Activated CD4-positive, alpha-beta T cell treated with anti-CD3 and anti-CD28 coated beads, Interleukin-2, amount 10 ng/mL, durations not matched to agents 7 days and 5 days (primary cell): Measurements from ENCODE around the gene YWHAQ. TPM values are rescaled to one million over a fixed set of nuclear protein-coding genes. Genes with fewer than 3 reads are reported as not detected.

Source experiments
- CTCF ChIA-PET: fragments of 350-600 bp; sonication (Branson Sonifier 250); formaldehyde crosslinking; loops from one replicate; lab custom pipeline; 2021; ENCODE audit warnings: antibody characterized with exemption; lab: Charles Lee
- POLR2A ChIA-PET: fragments of 350-600 bp; sonication (Branson Sonifier 250); formaldehyde crosslinking; loops from one replicate; lab custom pipeline; 2021; ENCODE audit warnings: antibody characterized with exemption; lab: Charles Lee
- DNase-seq: peaks from one replicate; pipeline ENCODE4 v3.0.0-alpha.2; 2020
- H3K27ac Mint-ChIP-seq: one replicate; pipeline ENCODE4 v1.8.0; 2021; ENCODE audit warnings: mild to moderate bottlenecking, moderate library complexity, mixed read lengths
- H3K27me3 Mint-ChIP-seq: one replicate; pipeline ENCODE4 v1.8.0; 2021; ENCODE audit warnings: mixed read lengths
- H3K36me3 Mint-ChIP-seq: one replicate; pipeline ENCODE4 v1.8.0; 2021; ENCODE audit warnings: low read depth, mixed read lengths
- H3K4me1 Mint-ChIP-seq: one replicate; pipeline ENCODE4 v1.8.0; 2021; ENCODE audit warnings: mixed read lengths
- H3K4me3 Mint-ChIP-seq: one replicate; pipeline ENCODE4 v1.8.0; 2021; ENCODE audit warnings: mild to moderate bottlenecking, moderate library complexity, mixed read lengths
- H3K9me3 Mint-ChIP-seq: one replicate; pipeline ENCODE4 v1.8.0; 2021; ENCODE audit warnings: mixed read lengths
- total RNA-seq, 2 experiments: library from RNA; stranded (reverse); gene quantifications; one replicate each; pipeline ENCODE4 v1.2.3, GENCODE V29; 2021

The YWHAQ gene
- 100 to 1,000 TPM; 308 to 322 TPM for total RNA-seq

DNA sequence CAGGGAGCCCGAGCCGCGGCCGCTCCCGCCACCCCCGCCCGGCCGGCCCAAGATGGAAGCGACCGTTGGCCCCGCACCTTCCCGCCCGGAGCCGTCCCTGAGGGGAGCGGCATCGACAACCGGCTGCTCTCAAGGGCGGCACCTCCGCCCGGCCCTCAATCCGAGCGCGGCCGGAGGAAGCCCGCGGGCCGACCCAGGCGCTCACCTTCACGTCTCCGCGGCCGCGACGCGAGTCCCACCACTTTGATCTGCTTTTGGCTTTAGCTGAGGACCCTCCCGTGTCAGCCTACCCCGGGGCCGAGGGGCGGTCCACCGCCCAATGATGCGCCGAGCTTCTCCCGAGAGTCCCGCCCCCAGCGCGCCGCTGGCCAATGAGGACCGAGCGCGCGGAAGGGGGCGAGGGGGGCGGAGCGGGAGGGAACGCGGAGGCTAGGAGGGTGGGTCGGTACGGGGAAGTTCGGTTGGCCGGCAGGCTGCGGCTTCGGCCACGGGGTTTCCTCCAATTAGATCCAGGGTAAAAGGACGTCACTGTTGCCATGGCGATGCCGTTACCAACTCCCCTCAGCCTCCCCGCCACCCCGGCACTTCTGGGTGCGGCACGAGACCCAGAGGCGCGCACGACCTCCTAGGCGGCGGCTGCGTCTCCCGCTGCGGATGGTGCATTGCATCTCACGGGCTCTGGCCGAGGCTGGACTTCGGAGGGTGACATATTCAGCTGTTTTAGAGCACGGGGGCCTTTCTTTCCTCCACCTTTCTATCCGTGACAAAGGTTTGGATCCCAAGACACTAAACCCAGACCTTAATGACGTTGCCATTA is at the start of gene YWHAQ:
Gene YWHAQ, minus strand, starts transcription at position 262 of the 817 bp plus-strand sequence. CDS start 545 bp downstream, outside the sequence.
- peak; percentile 97 for DNase-seq
- H3K4me3 Mint-ChIP-seq, result peak within 1 kb of the TSS; percentile 95
- H3K4me1 Mint-ChIP-seq, result peaks cover 46% of the 10 kb centered on the region
- peaks cover 43% of the 10 kb centered on the region for H3K36me3 Mint-ChIP-seq
- H3K27ac Mint-ChIP-seq, result peak within 1 kb of the TSS; percentile 96
- ChIA-PET POLR2A (interaction anchor here (0.7 to 1.6 kb wide), 5 partner anchors 25 to 156 kb away, joined by 3 to 9 read pairs (median 3); no protein-coding TSS in a partner anchor), CTCF (interaction anchor here (0.9 to 3.1 kb wide), 6 partner anchors 9 to 129 kb away, joined by 3 to 19 read pairs (median 5); no protein-coding TSS in a partner anchor)
- H3K9me3 Mint-ChIP-seq, result peaks cover 4% of the 10 kb centered on the region
- peaks cover 12% of the 10 kb centered on the region for H3K27me3 Mint-ChIP-seq

DNA sequence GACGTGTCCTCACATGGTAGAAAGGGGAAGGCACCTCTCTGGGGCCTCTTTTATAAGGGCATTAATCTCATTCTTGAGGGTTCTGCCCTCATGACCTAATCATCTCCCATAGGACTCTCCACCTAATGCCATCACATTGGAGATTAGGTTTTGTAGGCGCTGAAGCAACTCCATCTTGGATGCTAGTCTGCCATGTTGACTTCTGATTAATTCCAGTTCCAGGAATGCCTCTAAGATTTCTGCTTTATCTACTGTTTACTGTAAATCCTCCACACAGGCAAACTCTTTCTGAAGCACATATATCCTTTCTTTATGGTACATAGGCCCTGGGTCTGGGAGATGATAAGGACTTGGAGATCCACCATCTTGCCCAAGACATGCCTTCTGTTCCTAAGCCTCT is 49.3 kb upstream of the YWHAQ start:
- ChIA-PET CTCF (no interaction called here), POLR2A (no interaction called here)
- Mint-ChIP-seq H3K4me3 (no peak overlapping the region), H3K9me3 (peaks cover 12% of the 10 kb centered on the region), H3K27me3 (peaks cover 4% of the 10 kb centered on the region), H3K27ac (no peak overlapping the region), H3K4me1 (peaks cover 20% of the 10 kb centered on the region), H3K36me3 (peaks cover 10% of the 10 kb centered on the region)
- DNase-seq, result no peak

DNA sequence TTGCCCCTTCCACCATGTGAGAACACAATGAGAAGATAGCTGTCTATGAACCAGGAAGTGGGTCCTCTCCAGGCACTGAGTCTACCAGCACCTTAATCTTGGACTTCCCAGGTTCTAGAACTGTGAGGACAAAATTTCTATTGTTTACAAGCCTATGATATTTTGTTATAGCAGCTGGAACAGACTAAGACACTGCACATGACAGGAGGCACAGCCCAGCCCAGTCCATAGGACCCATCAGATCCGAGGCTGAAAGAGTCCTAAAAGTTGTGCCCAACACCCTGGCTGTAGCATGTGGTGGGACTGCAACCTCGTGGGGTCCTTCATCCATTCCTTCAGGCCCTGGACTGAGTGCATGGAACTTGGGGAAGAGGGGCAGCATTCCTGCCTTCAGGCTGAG is 48.4 kb upstream of the YWHAQ start:
- CTCF ChIA-PET, result interaction anchor here (1.3 kb wide), 1 partner anchor 48 kb away, joined by 5 read pairs; no protein-coding TSS in a partner anchor
- POLR2A ChIA-PET, result no interaction called here
- Mint-ChIP-seq H3K36me3 (peaks cover 10% of the 10 kb centered on the region), H3K4me3 (no peak overlapping the region), H3K9me3 (peaks cover 12% of the 10 kb centered on the region), H3K4me1 (peaks cover 20% of the 10 kb centered on the region), H3K27ac (no peak overlapping the region), H3K27me3 (peaks cover 4% of the 10 kb centered on the region)
- DNase-seq, result no peak

DNA sequence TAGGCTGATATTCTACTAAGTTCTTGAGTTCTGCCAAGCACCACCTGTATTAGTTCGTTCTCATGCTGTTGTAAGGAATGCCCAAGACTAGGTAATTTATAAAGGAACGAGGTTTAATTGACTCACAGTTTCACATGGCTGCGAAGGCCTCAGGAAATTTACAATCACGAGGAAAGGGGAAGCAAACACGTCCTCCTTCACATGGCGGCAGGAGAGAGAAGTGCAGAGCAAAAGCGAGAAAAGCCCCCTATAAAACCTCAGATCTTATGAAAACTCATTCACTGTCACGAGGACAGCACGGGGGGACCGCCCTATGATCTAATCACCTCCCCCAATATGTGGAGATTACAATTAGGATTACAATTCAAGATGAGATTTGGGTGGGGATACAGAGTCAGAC is 47.7 kb upstream of the YWHAQ start:
- Mint-ChIP-seq H3K36me3 (peaks cover 10% of the 10 kb centered on the region), H3K9me3 (peaks cover 12% of the 10 kb centered on the region), H3K4me1 (peaks cover 20% of the 10 kb centered on the region), H3K27ac (no peak overlapping the region), H3K27me3 (peaks cover 4% of the 10 kb centered on the region), H3K4me3 (no peak overlapping the region)
- no peak for DNase-seq
- ChIA-PET CTCF (interaction anchor here (1.3 kb wide), 1 partner anchor 49 kb away, joined by 5 read pairs; no protein-coding TSS in a partner anchor), POLR2A (no interaction called here)

DNA sequence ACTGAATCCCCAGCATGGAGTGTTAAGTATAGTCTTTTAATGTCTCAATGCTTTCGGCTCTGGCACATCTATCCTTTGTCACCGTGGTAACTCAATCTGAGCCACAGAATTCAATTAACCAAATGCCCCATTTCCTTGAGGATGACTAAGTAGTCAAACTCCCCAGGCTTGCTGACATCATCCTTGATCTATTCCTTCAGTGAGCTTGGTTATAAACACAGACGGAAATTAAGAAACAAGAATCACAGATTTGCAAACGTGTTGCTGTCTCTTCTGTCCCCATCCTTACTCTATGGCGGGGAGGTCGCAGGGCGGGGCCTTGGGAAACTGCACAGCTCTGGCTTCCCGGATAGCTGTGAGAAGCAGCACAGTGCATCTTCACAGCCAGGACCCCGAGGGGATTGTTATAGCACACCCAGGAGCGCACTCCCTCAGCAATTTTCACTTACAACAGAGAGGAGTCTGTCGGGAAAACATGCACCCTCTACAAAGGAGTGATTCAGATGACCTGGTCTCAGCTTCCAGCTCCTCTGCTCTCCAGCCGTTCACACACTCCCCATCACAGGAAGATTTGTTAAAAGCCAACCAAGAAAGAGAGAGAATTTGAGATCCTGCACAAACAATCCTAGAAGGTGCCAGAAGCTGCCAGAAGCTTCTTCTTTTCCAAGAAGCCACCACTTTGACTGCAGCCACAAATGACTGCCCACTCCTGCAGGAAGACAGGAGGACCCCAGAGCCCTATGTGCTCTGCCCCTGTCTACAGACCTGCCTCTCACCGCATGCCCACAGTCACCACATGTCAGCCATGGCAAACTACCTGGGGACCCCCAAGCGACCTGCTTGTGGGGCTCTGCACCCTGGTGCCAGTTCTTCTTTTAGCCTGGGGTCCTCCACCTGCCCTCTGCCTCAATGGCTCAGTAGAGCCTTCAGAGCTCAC is 44.9 kb upstream of the YWHAQ start:
- no peak for DNase-seq
- POLR2A ChIA-PET, result no interaction called here
- Mint-ChIP-seq H3K36me3 (peaks cover 6% of the 10 kb centered on the region), H3K27me3 (peaks cover 6% of the 10 kb centered on the region), H3K4me3 (no peak overlapping the region), H3K4me1 (peaks cover 7% of the 10 kb centered on the region), H3K27ac (no peak overlapping the region), H3K9me3 (peaks cover 12% of the 10 kb centered on the region)
- CTCF ChIA-PET, result interaction anchor here (1.6 kb wide), 1 partner anchor 12 kb away, joined by 3 read pairs; no protein-coding TSS in a partner anchor

- H3K9me3 Mint-ChIP-seq, result peaks cover 6% of the 10 kb centered on the region
- no peak overlapping the region for H3K4me3 Mint-ChIP-seq
- H3K27ac Mint-ChIP-seq, result no peak overlapping the region
- peaks cover 6% of the 10 kb centered on the region for H3K36me3 Mint-ChIP-seq
- no peak for DNase-seq
- POLR2A ChIA-PET, result no interaction called here
- peaks cover 6% of the 10 kb centered on the region for H3K27me3 Mint-ChIP-seq
- CTCF ChIA-PET, result interaction anchor here (1.0 kb wide), 1 partner anchor 58 kb away, joined by 3 read pairs; no protein-coding TSS in a partner anchor
- no peaks in the 10 kb centered on the region for H3K4me1 Mint-ChIP-seq
Measured at GRCh38 chr2:9674891-9675414, 44.2 kb upstream of the YWHAQ start.

GRCh38 chr2:9673914-9674481 is 43.2 kb upstream of the YWHAQ start:
- H3K9me3 Mint-ChIP-seq, result peaks cover 6% of the 10 kb centered on the region
- no peak overlapping the region for H3K27ac Mint-ChIP-seq
- CTCF ChIA-PET, result interaction anchor here (0.6 to 1.0 kb wide), 3 partner anchors 20 to 95 kb away, joined by 3 read pairs; no protein-coding TSS in a partner anchor
- POLR2A ChIA-PET, result no interaction called here
- H3K36me3 Mint-ChIP-seq, result peaks cover 2% of the 10 kb centered on the region
- H3K4me3 Mint-ChIP-seq, result no peak overlapping the region
- DNase-seq, result no peak
- H3K27me3 Mint-ChIP-seq, result peaks cover 6% of the 10 kb centered on the region
- H3K4me1 Mint-ChIP-seq, result no peaks in the 10 kb centered on the region

DNA sequence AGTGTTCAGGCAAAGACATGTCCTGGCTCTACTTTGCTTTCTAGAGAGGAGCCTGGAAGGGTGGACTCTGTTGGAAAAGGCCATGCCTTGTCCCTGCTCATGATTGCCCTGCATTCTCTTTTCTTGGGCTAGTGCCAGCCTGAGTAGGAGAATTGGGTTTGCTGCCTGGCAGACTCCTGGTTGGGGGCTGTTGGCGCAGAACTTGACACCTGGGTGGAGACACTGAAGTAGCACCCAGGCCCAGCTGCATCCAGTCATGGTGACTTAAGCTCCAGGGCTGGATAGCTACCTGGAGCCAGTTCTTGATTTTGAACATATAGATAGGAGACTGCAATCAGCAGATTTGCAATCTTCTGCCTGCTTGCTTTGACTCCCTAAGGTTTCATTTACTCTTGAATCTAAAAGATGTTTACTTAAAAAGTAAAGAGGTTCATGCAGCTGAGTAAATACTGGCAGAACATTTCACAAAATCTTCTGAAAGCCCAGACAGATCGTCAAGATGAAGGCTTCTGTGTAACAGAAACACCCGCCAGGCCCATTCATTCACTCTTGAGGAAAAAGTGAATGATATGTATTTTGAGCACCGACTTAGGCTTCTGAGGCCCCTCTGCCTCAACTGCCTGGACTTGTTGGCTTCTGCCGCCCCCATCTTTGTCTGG is 38.0 kb upstream of the YWHAQ start:
- Mint-ChIP-seq H3K36me3 (no peaks in the 10 kb centered on the region), H3K4me1 (no peaks in the 10 kb centered on the region), H3K9me3 (no peaks in the 10 kb centered on the region), H3K27ac (no peak overlapping the region), H3K27me3 (peaks cover 3% of the 10 kb centered on the region), H3K4me3 (no peak overlapping the region)
- ChIA-PET CTCF (interaction anchor here (0.6 to 1.3 kb wide), 8 partner anchors 13 to 1247 kb away, joined by 3 to 5 read pairs (median 3); no protein-coding TSS in a partner anchor), POLR2A (no interaction called here)
- DNase-seq, result no peak

GRCh38 chr2:9667826-9668225 is 37.0 kb upstream of the YWHAQ start:
- no peak for DNase-seq
- Mint-ChIP-seq H3K4me3 (no peak overlapping the region), H3K27ac (no peak overlapping the region), H3K9me3 (no peaks in the 10 kb centered on the region), H3K4me1 (peaks cover 6% of the 10 kb centered on the region), H3K27me3 (no peaks in the 10 kb centered on the region), H3K36me3 (no peaks in the 10 kb centered on the region)
- ChIA-PET POLR2A (no interaction called here), CTCF (interaction anchor here (1.2 to 2.0 kb wide), 3 partner anchors 10 to 47 kb away, joined by 3 to 4 read pairs (median 3); no protein-coding TSS in a partner anchor)

- CTCF ChIA-PET, result interaction anchor here (2.0 kb wide), 1 partner anchor 9 kb away, joined by 4 read pairs; no protein-coding TSS in a partner anchor
- no peaks in the 10 kb centered on the region for H3K27me3 Mint-ChIP-seq
- POLR2A ChIA-PET, result no interaction called here
- no peak for DNase-seq
- H3K4me3 Mint-ChIP-seq, result no peak overlapping the region
- no peak overlapping the region for H3K27ac Mint-ChIP-seq
- H3K9me3 Mint-ChIP-seq, result no peaks in the 10 kb centered on the region
- no peaks in the 10 kb centered on the region for H3K36me3 Mint-ChIP-seq
- H3K4me1 Mint-ChIP-seq, result peaks cover 6% of the 10 kb centered on the region
Measured at GRCh38 chr2:9666306-9666705, 35.5 kb upstream of the YWHAQ start.

GRCh38 chr2:9665898-9666297 is 35.1 kb upstream of the YWHAQ start:
- CTCF ChIA-PET, result interaction anchor here (0.7 to 2.0 kb wide), 3 partner anchors 9 to 30 kb away, joined by 3 to 4 read pairs (median 4); no protein-coding TSS in a partner anchor
- H3K4me1 Mint-ChIP-seq, result peaks cover 6% of the 10 kb centered on the region

More at GRCh38 chr2:9665898-9666297, 35.1 kb upstream of the YWHAQ start:
- POLR2A ChIA-PET, result no interaction called here
- Mint-ChIP-seq H3K27ac (no peak overlapping the region), H3K27me3 (no peaks in the 10 kb centered on the region), H3K9me3 (no peaks in the 10 kb centered on the region), H3K36me3 (no peaks in the 10 kb centered on the region), H3K4me3 (no peak overlapping the region)
- no peak for DNase-seq
